HG03432 (cell line): ENCODE data around the gene ZNF613.
"Not testable (repeated sequence)": the region's sequence is repeated elsewhere in the genome, so short reads cannot be mapped to it uniquely, and the experiment has no call there.

Source experiments
- ATAC-seq: cut with Tn5 transposase; IDR thresholded peaks from one replicate; pipeline ENCODE4 v1.9.1; 2021; ENCODE audit warnings: mild to moderate bottlenecking, moderate library complexity; ENCODE audit not compliant: unreplicated experiment

ZNF613 gene

GRCh38 chr19:51926784-51927741 lies at the start of gene ZNF613:
ZNF613 (plus strand) TSS chr19:51927472; CDS start chr19:51936221, 8,749 bp downstream.
- ATAC-seq, result peak; percentile 78

GRCh38 chr19:51882518-51882917 lies 44.8 kb upstream of the ZNF613 start:
- ATAC-seq, result no peak

- ATAC-seq, result no peak
Observed at GRCh38 chr19:51884713-51885112, 42.6 kb upstream of the ZNF613 start.

GRCh38 chr19:51887522-51888498 lies 39.5 kb upstream of the ZNF613 start, which contains the start of gene ZNF577:
ZNF577 (minus strand) TSS chr19:51887951; CDS start chr19:51880382, 7,569 bp downstream.
- ATAC-seq, result no peak

- no peak for ATAC-seq
Observed at GRCh38 chr19:51889934-51890333, 37.3 kb upstream of the ZNF613 start.

- no peak for ATAC-seq
Observed at GRCh38 chr19:51891193-51891747, 36.0 kb upstream of the ZNF613 start.

GRCh38 chr19:51901860-51902259 lies 25.4 kb upstream of the ZNF613 start:
- no peak for ATAC-seq

GRCh38 chr19:51903192-51903591 lies 24.1 kb upstream of the ZNF613 start:
- no peak for ATAC-seq

- peak; percentile 85 for ATAC-seq
Observed at GRCh38 chr19:51904331-51905165, 22.7 kb upstream of the ZNF613 start, which contains the start of gene ZNF649. ZNF649 (minus strand) TSS chr19:51905017; CDS start chr19:51900107, 4,910 bp downstream.

- no peak for ATAC-seq
Observed at GRCh38 chr19:51905206-51905605, 22.1 kb upstream of the ZNF613 start.

- ATAC-seq, result not testable (repeated sequence)
Observed at GRCh38 chr19:51905639-51906038, 21.6 kb upstream of the ZNF613 start.

- ATAC-seq, result not testable (repeated sequence)
Observed at GRCh38 chr19:51906108-51906507, 21.2 kb upstream of the ZNF613 start.

- not testable (repeated sequence) for ATAC-seq
Observed at GRCh38 chr19:51907981-51908380, 19.3 kb upstream of the ZNF613 start.

GRCh38 chr19:51915324-51915867 lies 11.9 kb upstream of the ZNF613 start:
- ATAC-seq, result no peak

- ATAC-seq, result no peak
Observed at GRCh38 chr19:51916167-51916566, 11.1 kb upstream of the ZNF613 start.

GRCh38 chr19:51919606-51920005 lies 7.7 kb upstream of the ZNF613 start:
- ATAC-seq, result no peak

- no peak for ATAC-seq
Observed at GRCh38 chr19:51921949-51922348, 5.3 kb upstream of the ZNF613 start.

- ATAC-seq, result no peak
Observed at GRCh38 chr19:51926426-51926783, 867 bp upstream of the ZNF613 start.

GRCh38 chr19:51927859-51928258 lies 587 bp downstream of the ZNF613 start:
- no peak for ATAC-seq

- no peak for ATAC-seq
Observed at GRCh38 chr19:51931921-51932320, 4.6 kb downstream of the ZNF613 start.
